AG09309 (cell line): ENCODE results near the gene CHCHD6.

Experiments
- DNase-seq: peaks from one replicate; pipeline ENCODE4 v3.0.0-alpha.2; 2010; ENCODE audit warnings: low read depth
- H3K4me3 ChIP-seq: 2 replicates; pipeline ENCODE4 v1.5.1; 2011; ENCODE audit warnings: mild to moderate bottlenecking, low read depth, low read length, moderate library complexity; ENCODE audit not compliant: control insufficient read depth
- TF ChIP-seq, protein P1 (sequence below): IDR thresholded peaks from 2 replicates; pipeline ENCODE4 v1.5.1; 2011; ENCODE audit warnings: mild to moderate bottlenecking, low read depth, low read length, inconsistent platforms; ENCODE audit not compliant: insufficient read depth, control insufficient read depth; ENCODE audit errors: missing control alignments

CHCHD6 gene

DNA sequence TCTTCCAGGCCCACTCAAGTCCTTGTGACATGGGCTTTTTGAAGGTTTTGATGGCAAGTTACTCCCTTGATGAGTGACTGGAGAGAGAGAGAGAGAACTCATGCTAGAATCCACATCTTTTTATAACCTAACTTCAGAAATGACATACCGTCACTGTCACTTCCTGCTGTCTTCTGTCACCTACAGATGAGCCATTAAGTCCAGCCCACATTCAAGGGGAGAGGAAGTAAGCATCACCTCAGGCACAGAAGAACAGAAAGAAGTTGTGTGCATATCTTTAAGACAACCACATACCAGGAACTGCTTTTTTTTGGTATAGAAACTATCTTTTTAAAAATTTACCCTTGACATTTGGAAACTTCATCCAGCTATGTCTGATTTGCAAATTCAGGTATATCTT, 32.5 kb upstream of the CHCHD6 start:
- H3K4me3 ChIP-seq: no peak overlapping the region
- TF ChIP-seq, protein P1, sequence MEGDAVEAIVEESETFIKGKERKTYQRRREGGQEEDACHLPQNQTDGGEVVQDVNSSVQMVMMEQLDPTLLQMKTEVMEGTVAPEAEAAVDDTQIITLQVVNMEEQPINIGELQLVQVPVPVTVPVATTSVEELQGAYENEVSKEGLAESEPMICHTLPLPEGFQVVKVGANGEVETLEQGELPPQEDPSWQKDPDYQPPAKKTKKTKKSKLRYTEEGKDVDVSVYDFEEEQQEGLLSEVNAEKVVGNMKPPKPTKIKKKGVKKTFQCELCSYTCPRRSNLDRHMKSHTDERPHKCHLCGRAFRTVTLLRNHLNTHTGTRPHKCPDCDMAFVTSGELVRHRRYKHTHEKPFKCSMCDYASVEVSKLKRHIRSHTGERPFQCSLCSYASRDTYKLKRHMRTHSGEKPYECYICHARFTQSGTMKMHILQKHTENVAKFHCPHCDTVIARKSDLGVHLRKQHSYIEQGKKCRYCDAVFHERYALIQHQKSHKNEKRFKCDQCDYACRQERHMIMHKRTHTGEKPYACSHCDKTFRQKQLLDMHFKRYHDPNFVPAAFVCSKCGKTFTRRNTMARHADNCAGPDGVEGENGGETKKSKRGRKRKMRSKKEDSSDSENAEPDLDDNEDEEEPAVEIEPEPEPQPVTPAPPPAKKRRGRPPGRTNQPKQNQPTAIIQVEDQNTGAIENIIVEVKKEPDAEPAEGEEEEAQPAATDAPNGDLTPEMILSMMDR: no peak
- no peak for DNase-seq

DNA sequence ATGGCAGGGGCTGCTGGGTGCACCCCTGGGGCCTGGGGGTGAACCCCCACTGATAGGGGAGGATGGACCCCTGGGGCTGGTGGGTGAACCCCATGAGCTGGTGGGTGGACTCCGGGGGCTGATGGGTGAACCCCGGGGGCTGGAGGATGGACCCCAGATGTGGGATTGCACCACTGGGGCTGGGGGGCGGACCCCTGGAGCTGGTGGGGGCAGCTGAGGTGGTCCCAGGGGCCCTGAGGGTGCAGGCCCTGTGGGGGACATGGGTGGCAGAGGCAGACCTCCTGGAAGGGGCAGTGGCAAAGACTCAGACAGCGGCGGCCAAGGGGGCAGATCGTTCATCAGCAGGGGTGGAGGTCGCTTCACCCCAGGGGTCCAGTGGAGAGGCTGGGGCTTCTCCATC, 31.7 kb upstream of the CHCHD6 start:
- TF ChIP-seq, protein P1: no peak
- no peak overlapping the region for H3K4me3 ChIP-seq
- no peak for DNase-seq

DNA sequence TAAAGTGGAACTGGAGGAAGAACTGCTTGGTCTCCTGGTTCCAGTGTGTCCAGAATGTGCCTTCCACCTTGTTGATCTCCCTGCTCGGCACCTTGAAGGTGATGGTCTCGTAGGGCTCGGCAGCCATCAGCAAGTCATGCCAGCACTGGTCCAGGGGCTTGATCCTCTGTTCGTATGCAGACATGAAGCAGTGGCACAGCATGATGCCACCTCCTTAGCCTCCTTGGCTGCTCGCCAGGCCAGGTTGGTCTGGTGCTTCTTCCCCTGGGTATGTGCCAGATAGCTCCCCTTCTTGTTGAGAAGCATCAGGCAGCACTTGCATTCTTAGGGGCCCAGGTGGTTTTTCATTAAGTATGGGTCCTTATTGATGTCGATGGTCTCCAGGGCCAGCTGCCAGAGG, 31.3 kb upstream of the CHCHD6 start:
- no peak for DNase-seq
- no peak overlapping the region for H3K4me3 ChIP-seq
- TF ChIP-seq, protein P1: no peak

DNA sequence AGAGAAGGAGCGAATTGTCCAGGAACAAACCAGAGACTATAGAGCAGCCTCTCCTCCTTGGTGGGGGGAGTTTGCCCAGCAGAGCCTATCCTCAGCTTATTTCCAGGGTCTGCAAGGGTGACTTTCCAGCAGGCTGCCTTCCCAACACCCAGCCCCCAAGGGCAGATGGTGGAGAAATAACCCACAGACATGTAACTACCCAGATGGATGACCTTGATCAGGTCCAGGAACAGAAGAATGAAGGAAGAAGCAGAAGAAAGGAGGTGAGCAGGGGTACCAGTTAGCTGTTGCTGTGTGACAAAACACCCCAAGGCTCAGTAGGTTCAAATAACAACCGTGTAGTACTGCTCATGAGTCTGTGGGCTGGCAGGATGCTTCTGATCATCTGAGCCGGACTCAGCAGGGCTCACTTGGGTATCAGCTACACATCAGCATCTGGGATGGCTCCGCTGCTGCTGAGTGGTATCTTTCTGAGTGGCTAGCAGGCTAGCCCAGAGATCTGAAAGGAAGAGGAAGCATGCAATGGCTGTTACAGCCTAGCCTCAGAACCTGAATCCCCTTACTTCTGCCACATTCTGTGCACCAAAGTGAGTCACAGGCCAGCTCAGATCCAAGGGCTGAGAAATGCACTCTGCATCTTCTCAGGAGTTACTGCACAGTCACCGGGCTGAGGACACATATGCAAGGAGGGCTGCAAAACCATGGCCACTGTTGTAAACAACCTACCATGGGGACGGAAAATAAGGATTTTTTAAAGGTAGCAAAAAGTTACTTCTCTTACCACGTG, 26.9 kb upstream of the CHCHD6 start:
- no peak for DNase-seq
- TF ChIP-seq, protein P1: no peak
- no peak overlapping the region for H3K4me3 ChIP-seq

DNA sequence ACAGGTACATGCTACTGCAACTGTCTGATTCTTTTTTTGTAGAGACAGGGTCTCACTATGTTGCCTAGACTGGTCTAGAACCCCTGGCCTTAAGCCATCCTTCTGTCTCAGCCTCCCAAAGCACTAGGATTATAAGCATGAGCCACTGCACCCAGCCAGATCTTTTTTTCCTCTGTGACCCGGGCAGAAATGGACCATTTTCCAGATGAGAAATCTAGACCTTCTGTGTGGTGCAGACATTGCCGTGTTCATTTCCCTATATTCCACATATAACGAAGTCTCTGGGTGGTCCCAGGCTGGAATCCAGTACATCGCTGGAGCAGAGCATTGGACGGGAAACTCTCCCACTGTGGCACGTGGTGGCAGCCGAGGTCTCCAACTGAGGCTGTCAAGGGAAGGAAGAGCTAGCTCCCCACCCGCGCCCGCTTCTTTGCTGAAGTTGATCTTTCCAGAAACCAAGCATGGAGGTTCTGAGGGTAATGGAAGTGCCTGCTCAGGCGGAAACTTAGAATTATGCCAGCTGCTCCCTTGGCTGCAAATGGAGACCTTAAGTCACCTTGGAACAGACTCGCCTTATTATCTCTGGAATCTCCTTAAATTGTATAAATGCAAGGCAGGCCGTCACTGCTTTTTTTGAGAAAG, 26.1 kb upstream of the CHCHD6 start:
- no peak overlapping the region for H3K4me3 ChIP-seq
- TF ChIP-seq, protein P1: no peak
- DNase-seq: no peak

DNA sequence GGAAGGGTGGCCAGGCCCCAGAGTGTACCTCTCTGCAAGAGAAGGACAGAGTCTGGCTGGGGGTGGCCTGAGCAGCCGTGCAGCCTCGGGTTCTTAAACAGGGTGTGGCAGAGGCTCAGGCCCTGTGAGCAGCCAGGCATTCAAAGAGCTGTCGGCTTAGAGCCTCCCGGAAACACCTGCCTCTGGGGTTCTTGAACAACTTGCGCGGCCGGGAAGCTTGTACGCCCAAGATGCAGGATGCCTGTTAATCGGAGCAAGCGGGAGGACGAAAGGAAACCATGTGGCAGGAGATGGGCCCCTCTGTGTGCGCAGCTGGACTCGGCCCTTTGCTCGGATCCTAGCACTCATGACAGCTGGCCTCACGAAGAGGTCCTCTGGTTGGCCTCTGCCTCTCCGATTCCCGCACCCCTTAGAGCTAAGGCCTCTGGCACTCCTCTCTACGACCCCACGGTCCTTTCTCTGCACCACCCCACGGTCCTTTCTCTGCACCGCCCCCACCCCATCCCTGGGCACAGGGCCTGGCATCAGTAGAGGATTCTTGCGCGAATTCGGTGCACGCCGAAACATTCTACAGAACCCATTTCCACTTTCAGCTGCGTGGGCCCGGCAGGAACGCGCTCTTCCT, 25.2 kb upstream of the CHCHD6 start:
- H3K4me3 ChIP-seq: no peak overlapping the region
- TF ChIP-seq, protein P1: no peak
- no peak for DNase-seq
